Posterior cingulate gyrus (tissue), 11 donors: ENCODE results near the gene ARPC5L.

Experiments used
- DNase-seq, 10 donors: peaks; one replicate each; pipeline versions ENCODE4 v3.0.0 to v3.0.0-alpha.2; 2020 to 2021; ENCODE audit warnings: mixed read lengths in 3 of 10
- intact Hi-C: fragments of 100-400 bp; cut with DNase I; formaldehyde crosslinking; loops from one replicate; pipeline ENCODE4 v1.15.1; 2023

ARPC5L gene

GRCh38 chr9:124859803-124860581 is 1.9 kb upstream of the ARPC5L start:
- intact Hi-C loops: loop anchor here (5.0 to 10.0 kb wide), 3 partner anchors 282 to 515 kb away; partner anchors contain the start of genes PSMB7 and SCAI
- no peak for DNase-seq

GRCh38 chr9:124860582-124861341 is 1.2 kb upstream of the ARPC5L start:
- DNase-seq: no peak
- intact Hi-C loops: loop anchor here (5.0 kb wide), 2 partner anchors 282 to 443 kb away; partner anchors contain the start of genes PSMB7 and SCAI

- DNase-seq: no peak
- intact Hi-C loops: loop anchor here (5.0 kb wide), 2 partner anchors 279 to 446 kb away; partner anchors contain the start of genes PSMB7 and SCAI
These were observed 1.5 kb downstream of the ARPC5L start for GRCh38 chr9:124863371-124863871.

- intact Hi-C loops: loop anchor here (5.0 kb wide), 1 partner anchor 74 kb away; the partner anchor contains the start of gene GOLGA1
- peak; percentile 76 to 98 (median 84) for DNase-seq
These were observed 6.9 kb downstream of the ARPC5L start for GRCh38 chr9:124868511-124869465.

- intact Hi-C loops: loop anchor here (5.0 kb wide), 1 partner anchor 73 kb away; the partner anchor contains the start of gene GOLGA1
- DNase-seq: peak in 1 of 10 donors; percentile 20
These were observed 7.6 kb downstream of the ARPC5L start for GRCh38 chr9:124869466-124869985.

GRCh38 chr9:124869986-124870560 is 8.1 kb downstream of the ARPC5L start:
- intact Hi-C loops: loop anchor here (5.0 kb wide), 1 partner anchor 72 kb away; the partner anchor contains the start of gene GOLGA1
- peak in 3 of 10 donors; percentile 23 to 88 (median 74) for DNase-seq

GRCh38 chr9:124870723-124871122 is 8.8 kb downstream of the ARPC5L start:
- intact Hi-C loops: no loop called here
- DNase-seq: no peak

- intact Hi-C loops: no loop called here
These were observed 9.2 kb downstream of the ARPC5L start for GRCh38 chr9:124871156-124871561.

GRCh38 chr9:124873664-124874063 is 11.7 kb downstream of the ARPC5L start:
- intact Hi-C loops: no loop called here
- peak in 7 of 10 donors; percentile 48 to 95 (median 71) for DNase-seq

More at GRCh38 chr9:124871156-124871561, 9.2 kb downstream of the ARPC5L start:
- no peak for DNase-seq

- intact Hi-C loops: no loop called here
- DNase-seq: peak in 3 of 10 donors; percentile 22 to 67 (median 28)
These were observed 13.6 kb downstream of the ARPC5L start for GRCh38 chr9:124875501-124875900.

GRCh38 chr9:124877021-124877782 is 15.3 kb downstream of the ARPC5L start:
- peak in 3 of 10 donors; percentile 65 to 83 (median 75) for DNase-seq
- intact Hi-C loops: no loop called here

- intact Hi-C loops: no loop called here
- DNase-seq: peak in 1 of 10 donors; percentile 0
These were observed 16.1 kb downstream of the ARPC5L start for GRCh38 chr9:124878021-124878420.

- intact Hi-C loops: no loop called here
These were observed 16.6 kb downstream of the ARPC5L start for GRCh38 chr9:124878518-124878917.

GRCh38 chr9:124879226-124879625 is 17.3 kb downstream of the ARPC5L start:
- intact Hi-C loops: no loop called here
- peak in 3 of 10 donors; percentile 67 to 78 (median 77) for DNase-seq

More at GRCh38 chr9:124878518-124878917, 16.6 kb downstream of the ARPC5L start:
- peak in 2 of 10 donors; percentile 12 to 56 for DNase-seq

- DNase-seq: peak in 3 of 10 donors; percentile 53 to 92 (median 85)
- intact Hi-C loops: no loop called here
These were observed 18.6 kb downstream of the ARPC5L start for GRCh38 chr9:124880501-124880900.

- intact Hi-C loops: no loop called here
- DNase-seq: peak in 2 of 10 donors; percentile 59 to 81
These were observed 19.3 kb downstream of the ARPC5L start for GRCh38 chr9:124881138-124881743.

- DNase-seq: peak in 2 of 10 donors; percentile 63 to 70
- intact Hi-C loops: no loop called here
These were observed 20.3 kb downstream of the ARPC5L start for GRCh38 chr9:124882231-124882630.

- intact Hi-C loops: no loop called here
- DNase-seq: no peak
These were observed 22.4 kb downstream of the ARPC5L start for GRCh38 chr9:124884376-124884775.
